Neural progenitor cell (in vitro differentiated cells): ENCODE measurements around the gene PIK3C3. TPM values are rescaled to one million over a fixed set of nuclear protein-coding genes. Genes with fewer than 3 reads are reported as not detected.

Experiments used
- DNase-seq: peaks from one replicate; pipeline ENCODE4 v3.0.0-alpha.2; 2016; ENCODE audit warnings: low spot score
- H2AFZ ChIP-seq: fragments of 200-600 bp; sonication (generic); replicated peaks from 2 replicates; pipeline ENCODE4 v1.6.1; 2016; ENCODE audit warnings: antibody characterized with exemption
- H3F3A ChIP-seq: fragments of 200-600 bp; sonication (generic); 2 replicates; pipeline ENCODE4 v1.6.1; 2016; ENCODE audit warnings: antibody characterized with exemption, low read depth
- H3K27ac ChIP-seq: fragments of 200-600 bp; sonication (generic); 2 replicates; pipeline ENCODE4 v1.5.1; 2016; ENCODE audit warnings: mild to moderate bottlenecking
- H3K27me3 ChIP-seq: fragments of 200-600 bp; sonication (generic); 2 replicates; pipeline ENCODE4 v1.6.1; 2016; ENCODE audit warnings: mild to moderate bottlenecking, moderate library complexity
- H3K36me3 ChIP-seq: fragments of 200-600 bp; sonication (generic); 2 replicates; pipeline ENCODE4 v1.5.1; 2016
- H3K4me1 ChIP-seq: fragments of 200-600 bp; sonication (generic); 2 replicates; pipeline ENCODE4 v1.6.1; 2016; ENCODE audit warnings: mixed run types
- H3K4me2 ChIP-seq: fragments of 200-600 bp; sonication (generic); 2 replicates; pipeline ENCODE4 v1.6.1; 2016
- H3K4me3 ChIP-seq: fragments of 200-600 bp; sonication (generic); 2 replicates; pipeline ENCODE4 v1.5.1; 2016
- H3K79me2 ChIP-seq: fragments of 200-600 bp; sonication (generic); 2 replicates; pipeline ENCODE4 v1.6.1; 2016; ENCODE audit warnings: low read depth
- H3K9ac ChIP-seq: fragments of 200-600 bp; sonication (generic); 2 replicates; pipeline ENCODE4 v1.6.1; 2016
- H3K9me3 ChIP-seq: fragments of 200-600 bp; sonication (generic); 2 replicates; pipeline ENCODE4 v1.5.1; 2016; ENCODE audit warnings: low read depth
- H4K20me1 ChIP-seq: fragments of 200-600 bp; sonication (generic); 2 replicates; pipeline ENCODE4 v1.6.1; 2016; ENCODE audit warnings: low read depth
- H3K27ac Mint-ChIP-seq: 3 replicates; pipeline ENCODE4 v1.8.0; 2021; ENCODE audit warnings: mixed read lengths
- H3K27me3 Mint-ChIP-seq: 2 replicates; pipeline ENCODE4 v1.8.0; 2022; ENCODE audit warnings: low read depth, mild to moderate bottlenecking, inconsistent platforms, moderate library complexity, mixed read lengths; ENCODE audit not compliant: insufficient read depth
- H3K36me3 Mint-ChIP-seq: 3 replicates; pipeline ENCODE4 v1.8.0; 2021; ENCODE audit warnings: mixed read lengths
- H3K4me1 Mint-ChIP-seq: 3 replicates; pipeline ENCODE4 v1.8.0; 2021; ENCODE audit warnings: mixed read lengths
- H3K4me3 Mint-ChIP-seq: 3 replicates; pipeline ENCODE4 v1.8.0; 2021; ENCODE audit warnings: mild to moderate bottlenecking, moderate library complexity, mixed read lengths
- H3K9me3 Mint-ChIP-seq: 3 replicates; pipeline ENCODE4 v1.8.0; 2020; ENCODE audit warnings: mixed read lengths
- EZH2 ChIP-seq: fragments of 200-600 bp; sonication (generic); IDR thresholded peaks from 2 replicates; pipeline ENCODE4 v1.6.1; 2017; ENCODE audit warnings: antibody characterized with exemption, mild to moderate bottlenecking, moderate library complexity
- EZH2phosphoT487 ChIP-seq: fragments of 200-600 bp; sonication (generic); IDR thresholded peaks from 2 replicates; pipeline ENCODE4 v1.6.1; 2017; ENCODE audit warnings: antibody characterized with exemption
- total RNA-seq: library from RNA; depleted of rRNA; stranded (reverse); fragments of >200 nt; gene quantifications from 2 replicates; pipeline ENCODE4 v1.2.3, GENCODE V29; 2015; ENCODE audit warnings: low replicate concordance
- TF ChIP-seq, protein P1 (sequence below): fragments of 200-600 bp; sonication (generic); IDR thresholded peaks from 2 replicates; pipeline ENCODE4 v1.5.1; 2017; ENCODE audit warnings: antibody characterized with exemption, mild to moderate bottlenecking

Gene PIK3C3
- total RNA-seq, 1 donor from 2014 or later, result 87.0 TPM

DNA sequence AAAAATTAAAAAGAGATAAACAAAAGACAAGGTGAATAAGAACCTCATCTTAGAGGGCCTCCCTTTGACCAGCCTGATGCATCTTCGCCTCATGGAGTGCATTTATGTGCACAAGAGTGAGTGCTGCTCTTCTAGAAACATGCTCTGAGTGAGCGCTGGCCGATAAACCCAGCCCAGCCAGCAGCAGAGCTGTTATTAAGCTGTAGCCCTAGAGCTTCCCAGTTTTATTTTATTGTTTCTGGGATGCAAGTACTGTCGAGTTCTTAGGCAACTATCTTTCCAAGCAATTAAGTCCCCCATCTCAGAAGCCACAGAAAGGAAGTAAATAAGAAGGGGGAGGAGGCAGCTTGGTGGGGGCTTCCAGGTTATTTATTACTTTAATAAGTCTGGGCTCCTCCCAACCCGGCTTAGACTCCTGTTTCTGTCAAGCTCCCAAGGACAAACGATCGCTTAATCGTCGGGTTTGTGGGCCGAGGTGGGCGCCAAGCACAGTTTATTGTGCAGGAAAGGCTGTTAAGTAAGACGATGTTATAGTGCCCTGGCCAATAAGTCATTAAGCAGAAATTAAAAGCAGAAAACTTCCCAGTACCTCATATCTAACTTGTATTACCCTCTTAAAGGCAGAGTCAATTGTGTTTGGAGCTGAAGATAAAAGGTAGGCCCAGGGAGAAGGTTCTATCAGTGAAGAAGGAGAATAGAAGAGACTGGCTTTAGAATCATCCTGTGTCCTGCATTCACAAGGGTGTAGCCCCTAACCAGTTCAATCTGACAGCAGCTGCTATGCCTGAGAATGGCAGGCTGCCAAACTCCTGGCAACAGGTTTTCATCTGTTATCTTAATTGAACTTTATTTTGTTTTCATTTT is 176.3 kb downstream of the PIK3C3 start:
- Histone ChIP-seq H2AFZ (peak overlapping the region; percentile 2), H3F3A (no peaks in the 10 kb centered on the region), H3K79me2 (no peaks in the 10 kb centered on the region), H3K27me3 (no peaks in the 10 kb centered on the region), H3K9ac (no peak overlapping the region), H3K27ac (no peak overlapping the region), H4K20me1 (no peaks in the 10 kb centered on the region), H3K9me3 (no peaks in the 10 kb centered on the region), H3K4me2 (no peak overlapping the region), H3K4me3 (no peak overlapping the region), H3K4me1 (no peaks in the 10 kb centered on the region), H3K36me3 (no peaks in the 10 kb centered on the region)
- no peaks in the 10 kb centered on the region for H3K36me3 Mint-ChIP-seq
- no peaks in the 10 kb centered on the region for H3K27me3 Mint-ChIP-seq
- H3K4me3 Mint-ChIP-seq, result no peak overlapping the region
- no peak for TF ChIP-seq EZH2
- TF ChIP-seq, protein P1, sequence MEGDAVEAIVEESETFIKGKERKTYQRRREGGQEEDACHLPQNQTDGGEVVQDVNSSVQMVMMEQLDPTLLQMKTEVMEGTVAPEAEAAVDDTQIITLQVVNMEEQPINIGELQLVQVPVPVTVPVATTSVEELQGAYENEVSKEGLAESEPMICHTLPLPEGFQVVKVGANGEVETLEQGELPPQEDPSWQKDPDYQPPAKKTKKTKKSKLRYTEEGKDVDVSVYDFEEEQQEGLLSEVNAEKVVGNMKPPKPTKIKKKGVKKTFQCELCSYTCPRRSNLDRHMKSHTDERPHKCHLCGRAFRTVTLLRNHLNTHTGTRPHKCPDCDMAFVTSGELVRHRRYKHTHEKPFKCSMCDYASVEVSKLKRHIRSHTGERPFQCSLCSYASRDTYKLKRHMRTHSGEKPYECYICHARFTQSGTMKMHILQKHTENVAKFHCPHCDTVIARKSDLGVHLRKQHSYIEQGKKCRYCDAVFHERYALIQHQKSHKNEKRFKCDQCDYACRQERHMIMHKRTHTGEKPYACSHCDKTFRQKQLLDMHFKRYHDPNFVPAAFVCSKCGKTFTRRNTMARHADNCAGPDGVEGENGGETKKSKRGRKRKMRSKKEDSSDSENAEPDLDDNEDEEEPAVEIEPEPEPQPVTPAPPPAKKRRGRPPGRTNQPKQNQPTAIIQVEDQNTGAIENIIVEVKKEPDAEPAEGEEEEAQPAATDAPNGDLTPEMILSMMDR, result no peak
- TF ChIP-seq EZH2phosphoT487, result no peak
- DNase-seq, result no peak
- no peaks in the 10 kb centered on the region for H3K9me3 Mint-ChIP-seq
- no peaks in the 10 kb centered on the region for H3K4me1 Mint-ChIP-seq
- H3K27ac Mint-ChIP-seq, result peak overlapping the region; percentile 65

DNA sequence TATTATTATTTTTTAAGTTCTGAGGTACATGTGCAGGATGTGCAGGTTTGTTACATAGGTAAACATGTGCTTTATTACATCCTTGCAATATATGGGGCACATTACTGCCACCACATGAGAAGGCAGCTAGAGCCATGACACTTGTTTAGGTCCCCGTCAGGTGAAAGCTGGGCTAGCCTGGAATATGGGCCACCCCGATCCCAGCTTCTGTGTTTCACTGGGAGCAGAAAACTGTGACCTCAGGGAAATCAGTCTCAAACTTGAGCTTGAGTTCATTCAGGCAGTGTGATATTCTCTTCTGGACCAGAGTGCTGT is 176.9 kb downstream of the PIK3C3 start:
- Histone ChIP-seq H3K4me2 (no peak overlapping the region), H4K20me1 (no peaks in the 10 kb centered on the region), H3K79me2 (no peaks in the 10 kb centered on the region), H3K36me3 (no peaks in the 10 kb centered on the region), H3K4me3 (no peak overlapping the region), H3F3A (no peaks in the 10 kb centered on the region), H3K27me3 (no peaks in the 10 kb centered on the region), H2AFZ (no peak overlapping the region), H3K4me1 (no peaks in the 10 kb centered on the region), H3K9ac (no peak overlapping the region), H3K27ac (no peak overlapping the region), H3K9me3 (no peaks in the 10 kb centered on the region)
- DNase-seq, result no peak
- no peaks in the 10 kb centered on the region for H3K4me1 Mint-ChIP-seq
- H3K27me3 Mint-ChIP-seq, result no peaks in the 10 kb centered on the region
- TF ChIP-seq, protein P1, result no peak
- TF ChIP-seq EZH2phosphoT487 (no peak), EZH2 (no peak)
- H3K9me3 Mint-ChIP-seq, result no peaks in the 10 kb centered on the region
- H3K27ac Mint-ChIP-seq, result no peak overlapping the region
- H3K36me3 Mint-ChIP-seq, result no peaks in the 10 kb centered on the region
- H3K4me3 Mint-ChIP-seq, result no peak overlapping the region
